Neural crest cell (in vitro differentiated cells): ENCODE results near the gene RPAP3. TPM values are rescaled to one million over a fixed set of nuclear protein-coding genes. Genes with fewer than 3 reads are reported as not detected.

ENCODE experiments used
- DNase-seq: peaks from one replicate; pipeline ENCODE4 v3.0.0; 2021; ENCODE audit warnings: low read depth, mixed read lengths, low spot score
- H3K27ac Mint-ChIP-seq: one replicate; pipeline ENCODE4 v1.8.0; 2021; ENCODE audit warnings: mild to moderate bottlenecking, mixed read lengths; ENCODE audit not compliant: unreplicated experiment
- H3K27me3 Mint-ChIP-seq: 2 replicates; pipeline ENCODE4 v1.8.0; 2021; ENCODE audit warnings: low read depth, mild to moderate bottlenecking, mixed read lengths
- H3K36me3 Mint-ChIP-seq: 2 replicates; pipeline ENCODE4 v1.8.0; 2021; ENCODE audit warnings: low read depth, mild to moderate bottlenecking, mixed read lengths
- H3K4me1 Mint-ChIP-seq: 2 replicates; pipeline ENCODE4 v1.8.0; 2021; ENCODE audit warnings: mixed read lengths
- H3K4me3 Mint-ChIP-seq: one replicate; pipeline ENCODE4 v1.8.0; 2021; ENCODE audit warnings: mild to moderate bottlenecking, mixed read lengths
- H3K9me3 Mint-ChIP-seq: 2 replicates; pipeline ENCODE4 v1.8.0; 2021; ENCODE audit warnings: mixed read lengths
- total RNA-seq: library from RNA; stranded (reverse); gene quantifications from 2 replicates; pipeline ENCODE4 v1.2.1, GENCODE V29; 2021
- TF ChIP-seq, protein P1 (sequence below): fragments of 200-600 bp; sonication (generic); conservative IDR thresholded peaks from 2 replicates; pipeline ENCODE4 v1.5.0; 2021; ENCODE audit warnings: antibody characterized with exemption, mild to moderate bottlenecking

The RPAP3 gene
- total RNA-seq, 1 donor from 2014 or later: 49.4 TPM

DNA sequence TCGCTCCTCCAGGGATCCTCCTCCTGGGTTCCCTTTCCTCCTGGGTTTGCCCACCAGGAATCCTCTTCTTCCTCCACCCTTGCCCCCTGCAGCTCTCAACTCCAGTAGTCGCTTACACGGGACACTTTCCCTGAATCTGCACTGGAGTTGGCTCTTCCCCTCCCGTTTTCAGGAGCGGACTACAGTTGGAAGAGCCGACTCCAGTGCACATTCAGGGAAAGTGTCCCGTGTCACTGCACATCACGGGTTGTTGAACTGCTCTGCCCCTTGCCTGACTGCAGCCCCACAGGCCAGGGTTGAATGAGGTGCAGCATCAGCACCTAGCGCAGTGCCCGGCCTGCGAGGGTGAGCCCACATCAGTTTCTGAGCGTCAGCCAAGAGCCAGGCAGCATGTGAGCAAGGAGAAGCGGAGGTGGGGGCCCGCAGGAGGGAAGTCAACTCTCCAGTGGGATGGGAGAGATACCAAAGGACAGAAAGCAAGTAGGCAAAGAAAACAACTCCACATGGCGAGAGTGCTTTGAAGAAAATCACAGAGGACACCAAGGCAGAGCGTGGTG, 39.7 kb upstream of the RPAP3 start:
- no peak for DNase-seq
- Mint-ChIP-seq H3K27me3 (peaks cover 16% of the 10 kb centered on the region), H3K4me3 (no peak overlapping the region), H3K9me3 (no peaks in the 10 kb centered on the region), H3K36me3 (no peaks in the 10 kb centered on the region), H3K27ac (no peak overlapping the region), H3K4me1 (peaks cover 11% of the 10 kb centered on the region)
- TF ChIP-seq, protein P1, sequence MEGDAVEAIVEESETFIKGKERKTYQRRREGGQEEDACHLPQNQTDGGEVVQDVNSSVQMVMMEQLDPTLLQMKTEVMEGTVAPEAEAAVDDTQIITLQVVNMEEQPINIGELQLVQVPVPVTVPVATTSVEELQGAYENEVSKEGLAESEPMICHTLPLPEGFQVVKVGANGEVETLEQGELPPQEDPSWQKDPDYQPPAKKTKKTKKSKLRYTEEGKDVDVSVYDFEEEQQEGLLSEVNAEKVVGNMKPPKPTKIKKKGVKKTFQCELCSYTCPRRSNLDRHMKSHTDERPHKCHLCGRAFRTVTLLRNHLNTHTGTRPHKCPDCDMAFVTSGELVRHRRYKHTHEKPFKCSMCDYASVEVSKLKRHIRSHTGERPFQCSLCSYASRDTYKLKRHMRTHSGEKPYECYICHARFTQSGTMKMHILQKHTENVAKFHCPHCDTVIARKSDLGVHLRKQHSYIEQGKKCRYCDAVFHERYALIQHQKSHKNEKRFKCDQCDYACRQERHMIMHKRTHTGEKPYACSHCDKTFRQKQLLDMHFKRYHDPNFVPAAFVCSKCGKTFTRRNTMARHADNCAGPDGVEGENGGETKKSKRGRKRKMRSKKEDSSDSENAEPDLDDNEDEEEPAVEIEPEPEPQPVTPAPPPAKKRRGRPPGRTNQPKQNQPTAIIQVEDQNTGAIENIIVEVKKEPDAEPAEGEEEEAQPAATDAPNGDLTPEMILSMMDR: no peak

DNA sequence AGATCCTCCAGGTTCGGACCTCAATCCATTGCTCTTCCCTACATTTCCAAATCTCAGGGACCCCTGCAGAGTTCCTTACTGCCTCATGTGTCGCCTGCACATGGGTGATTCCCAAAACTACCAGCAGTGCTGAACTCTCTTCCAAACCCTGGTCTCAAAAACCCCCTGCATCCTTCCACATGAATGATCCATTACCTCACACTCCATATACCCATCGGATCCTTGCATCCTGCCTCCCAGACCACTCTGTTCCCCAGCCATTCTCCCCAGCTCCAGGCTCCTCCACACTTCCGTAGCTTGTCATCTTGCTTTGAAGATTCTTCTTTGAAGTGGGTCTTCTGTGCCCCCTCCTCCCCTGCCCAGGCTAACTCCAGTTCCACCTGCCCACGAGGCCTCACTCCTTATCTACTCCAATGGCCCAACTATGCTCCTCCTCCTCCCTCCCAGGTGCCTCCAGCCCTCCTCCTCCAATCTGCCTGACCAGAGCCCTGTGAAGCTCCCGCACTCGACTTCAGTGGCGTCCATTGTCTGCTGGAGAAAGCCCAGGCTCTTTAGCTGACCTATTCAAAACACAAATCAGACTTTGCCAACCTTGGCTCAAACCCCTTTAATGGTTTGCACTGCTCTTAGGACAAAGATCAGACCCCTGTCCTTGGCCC, 39.1 kb upstream of the RPAP3 start:
- Mint-ChIP-seq H3K27me3 (peaks cover 15% of the 10 kb centered on the region), H3K9me3 (no peaks in the 10 kb centered on the region), H3K27ac (peak overlapping the region; percentile 4), H3K4me1 (peaks cover 11% of the 10 kb centered on the region), H3K36me3 (no peaks in the 10 kb centered on the region), H3K4me3 (no peak overlapping the region)
- no peak for DNase-seq
- TF ChIP-seq, protein P1: no peak

DNA sequence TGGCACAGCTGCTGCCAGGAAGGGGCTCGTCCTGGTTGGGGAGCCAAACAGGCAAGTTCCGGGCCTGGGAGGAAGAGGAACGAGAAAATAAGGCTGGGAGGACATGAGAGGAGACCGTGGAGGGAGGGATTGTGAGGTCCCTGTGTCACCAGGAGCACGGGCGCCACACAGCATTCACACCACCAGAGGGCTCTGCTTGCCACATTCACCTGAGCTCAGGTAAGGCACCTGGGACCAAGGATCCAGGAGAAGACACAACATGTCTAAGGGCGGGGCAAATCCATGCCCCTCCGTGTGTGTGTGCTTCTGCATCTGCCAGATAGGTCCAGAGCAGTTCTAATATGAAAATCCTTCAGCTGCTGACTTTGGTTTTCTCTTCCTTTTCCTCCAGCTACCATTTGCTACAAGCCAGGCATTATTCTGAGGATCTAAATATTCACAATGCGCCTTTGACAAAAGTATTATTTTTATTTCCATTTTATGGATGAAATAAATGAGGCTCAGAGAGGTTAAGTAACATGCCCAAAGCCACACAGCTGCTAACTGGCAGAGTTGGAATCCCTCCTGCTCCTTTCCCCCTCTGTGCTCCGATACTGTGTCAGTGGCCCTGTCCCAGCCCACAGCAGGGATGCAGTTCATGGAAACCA, 38.3 kb upstream of the RPAP3 start:
- no peak overlapping the region for H3K27ac Mint-ChIP-seq
- DNase-seq: no peak
- peaks cover 11% of the 10 kb centered on the region for H3K4me1 Mint-ChIP-seq
- no peaks in the 10 kb centered on the region for H3K36me3 Mint-ChIP-seq
- no peak overlapping the region for H3K4me3 Mint-ChIP-seq
- H3K27me3 Mint-ChIP-seq: peaks cover 13% of the 10 kb centered on the region
- H3K9me3 Mint-ChIP-seq: no peaks in the 10 kb centered on the region
- TF ChIP-seq, protein P1: peak; percentile 74

DNA sequence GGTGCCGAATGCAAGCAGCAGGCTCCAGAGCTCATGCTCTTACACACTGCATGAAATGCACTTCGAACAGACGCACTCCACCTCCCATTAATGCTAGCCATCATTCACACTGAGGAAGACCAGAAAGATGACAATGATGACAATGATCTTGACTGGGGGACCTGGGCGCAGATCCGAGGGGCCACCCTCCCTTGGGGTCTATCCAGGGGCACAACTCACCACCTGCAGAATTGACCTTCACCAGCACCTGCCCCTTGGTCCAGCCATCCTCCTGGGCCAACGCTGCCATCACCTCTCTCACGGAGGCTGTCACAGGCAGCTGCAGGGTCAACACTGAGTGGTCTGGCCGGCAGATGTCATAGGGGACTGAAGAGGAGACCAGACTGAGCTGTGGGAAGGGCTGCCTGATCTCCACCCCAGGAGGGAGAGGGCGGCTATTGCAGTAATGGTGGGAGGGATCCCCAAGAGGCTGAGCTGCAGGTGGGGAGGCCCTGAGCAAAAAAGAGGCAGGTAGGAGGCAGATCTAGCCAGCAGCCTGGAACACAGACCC, 37.6 kb upstream of the RPAP3 start:
- no peaks in the 10 kb centered on the region for H3K9me3 Mint-ChIP-seq
- H3K36me3 Mint-ChIP-seq: no peaks in the 10 kb centered on the region
- TF ChIP-seq, protein P1: no peak
- peaks cover 13% of the 10 kb centered on the region for H3K27me3 Mint-ChIP-seq
- H3K27ac Mint-ChIP-seq: no peak overlapping the region
- H3K4me3 Mint-ChIP-seq: no peak overlapping the region
- DNase-seq: no peak
- peaks cover 11% of the 10 kb centered on the region for H3K4me1 Mint-ChIP-seq

DNA sequence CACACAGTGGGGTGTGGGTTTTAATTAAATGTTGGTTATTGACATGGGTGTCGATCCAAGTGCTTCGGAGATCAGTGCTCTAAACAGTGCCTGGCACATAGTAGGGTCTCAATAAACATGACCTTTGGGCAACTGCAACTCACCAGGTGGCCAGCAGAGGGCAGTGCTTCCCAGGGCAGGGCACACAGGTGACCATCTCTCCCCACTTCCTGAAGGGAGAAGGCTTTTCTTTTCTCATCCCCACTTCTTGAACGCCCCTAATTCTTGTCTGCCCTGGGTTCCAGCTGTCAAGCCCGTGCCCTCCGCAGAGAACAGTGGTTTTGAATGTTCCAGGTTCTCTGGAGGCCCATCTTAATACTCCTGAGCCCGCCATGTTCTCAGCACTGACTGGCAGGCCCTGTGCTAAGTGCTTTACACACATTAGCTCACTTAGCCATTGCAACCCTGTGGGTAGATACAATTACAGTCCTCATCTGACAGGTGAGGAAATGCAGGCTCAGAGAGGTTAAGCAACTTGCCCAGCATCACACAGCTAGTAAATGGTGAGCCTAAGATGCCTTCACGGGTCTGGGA, 36.5 kb upstream of the RPAP3 start:
- Mint-ChIP-seq H3K36me3 (no peaks in the 10 kb centered on the region), H3K9me3 (no peaks in the 10 kb centered on the region), H3K27ac (no peak overlapping the region), H3K27me3 (peaks cover 13% of the 10 kb centered on the region), H3K4me3 (no peak overlapping the region), H3K4me1 (peaks cover 14% of the 10 kb centered on the region)
- peak; percentile 53 for DNase-seq
- TF ChIP-seq, protein P1: peak; percentile 96
